ENCODE measurements around the gene KRT6B. TPM values are rescaled to one million over a fixed set of nuclear protein-coding genes. Genes with fewer than 3 reads are reported as not detected.
"Not testable (repeated sequence)": the region's sequence is repeated elsewhere in the genome, so short reads cannot be mapped to it uniquely, and the experiment has no call there.

The KRT6B gene
- total RNA-seq, 2 donors from 2014 or later: not detected

DNA sequence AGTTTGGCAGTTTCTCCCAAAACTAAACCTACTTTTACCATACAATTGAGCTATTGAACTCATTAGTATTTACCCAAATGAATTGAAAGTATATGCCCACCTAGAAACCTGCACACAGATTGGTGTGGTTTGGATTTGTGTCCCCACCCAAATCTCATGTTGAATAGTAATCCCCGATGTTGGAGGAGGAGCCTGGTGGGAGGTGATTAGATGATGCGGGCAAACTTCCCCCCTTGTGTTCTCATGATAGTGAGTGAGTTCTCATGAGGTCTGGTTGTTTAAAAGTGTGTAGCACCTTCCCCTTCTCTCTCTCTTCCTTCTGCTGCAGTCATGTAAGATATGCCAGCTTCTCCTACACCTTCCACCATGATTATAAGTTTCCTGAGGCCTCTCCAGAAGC is 25.7 kb upstream of the KRT6B start:
- DNase-seq (no peak), ATAC-seq (no peak)
- intact Hi-C loops (cut with DNase I, micrococcal nuclease): no loop called here

- intact Hi-C loops (cut with DNase I, micrococcal nuclease): no loop called here
- ATAC-seq (no peak), DNase-seq (no peak)
Measured at GRCh38 chr12:52474212-52474611, 22.3 kb upstream of the KRT6B start.

DNA sequence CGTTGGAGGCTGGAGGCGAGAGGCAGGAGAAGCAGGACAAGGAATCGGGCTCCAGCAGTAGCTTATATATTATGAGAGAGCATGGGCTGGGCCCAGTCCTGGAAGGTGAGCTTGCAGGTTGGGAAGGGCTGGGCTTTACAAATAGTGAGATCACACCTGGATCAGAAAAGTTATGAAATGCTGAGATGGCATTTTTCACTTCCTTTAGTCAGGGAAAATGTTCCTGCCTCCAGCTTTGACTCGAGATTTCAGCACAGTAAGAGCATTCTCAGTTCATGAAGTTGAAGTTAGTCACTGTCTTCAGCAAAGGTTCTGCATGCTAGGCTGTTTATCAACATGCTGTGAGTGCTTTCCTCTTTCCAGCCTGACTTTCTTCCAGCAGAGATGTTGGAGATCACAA is 21.8 kb upstream of the KRT6B start, which contains the start of gene KRT6C:
Gene KRT6C (minus strand): TSS at position 38 of the 400 bp plus-strand sequence. CDS start 68 bp downstream, outside the sequence.
- intact Hi-C loops (cut with DNase I, micrococcal nuclease): no loop called here
- DNase-seq (no peak), ATAC-seq (peak; percentile 72)

DNA sequence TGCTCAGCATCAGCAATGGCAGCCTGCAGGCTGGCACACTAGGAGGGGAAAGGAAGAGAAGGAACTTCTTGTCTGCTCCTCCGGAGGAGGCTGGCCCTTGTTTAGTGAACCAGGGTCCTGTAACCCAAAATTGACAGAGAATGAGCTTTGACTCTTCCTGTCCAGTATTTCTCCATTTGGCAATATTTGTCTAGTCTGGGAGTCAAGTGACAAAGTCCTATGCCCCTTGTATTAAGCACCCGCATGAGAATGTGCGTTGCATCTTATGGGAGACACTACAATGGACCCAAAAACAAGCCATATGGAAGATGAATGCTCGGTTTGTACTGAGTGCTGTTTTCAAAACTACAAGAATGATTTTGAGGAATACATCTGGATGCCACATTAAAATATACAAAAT is 17.9 kb upstream of the KRT6B start:
- no peak for DNase-seq
- intact Hi-C loops (cut with DNase I, micrococcal nuclease): no loop called here
- ATAC-seq: no peak

DNA sequence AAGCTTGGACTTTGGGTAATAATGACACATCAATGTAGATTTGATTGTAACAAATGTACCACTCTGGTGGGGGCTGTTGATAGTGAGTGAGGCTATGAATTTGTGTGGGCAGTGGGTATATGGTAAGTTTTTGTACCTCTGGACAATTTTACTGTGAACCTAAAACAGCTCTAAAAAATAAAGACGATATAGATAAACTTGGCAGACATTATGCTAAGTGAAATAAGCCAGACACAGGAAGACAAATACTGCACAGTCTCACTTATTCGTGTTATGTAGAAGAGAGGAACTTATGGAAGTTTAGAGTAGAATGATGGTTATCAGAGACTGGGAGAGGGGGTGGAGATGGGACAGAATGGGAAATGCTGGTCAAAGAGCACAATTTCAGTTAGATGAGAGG is 13.0 kb upstream of the KRT6B start:
- ATAC-seq: no peak
- intact Hi-C loops (cut with DNase I, micrococcal nuclease): no loop called here
- no peak for DNase-seq

- intact Hi-C loops (cut with DNase I, micrococcal nuclease): no loop called here
- ATAC-seq (no peak), DNase-seq (peak in 1 of 2 donors; percentile 29)
Measured at GRCh38 chr12:52461693-52462092, 9.7 kb upstream of the KRT6B start.

DNA sequence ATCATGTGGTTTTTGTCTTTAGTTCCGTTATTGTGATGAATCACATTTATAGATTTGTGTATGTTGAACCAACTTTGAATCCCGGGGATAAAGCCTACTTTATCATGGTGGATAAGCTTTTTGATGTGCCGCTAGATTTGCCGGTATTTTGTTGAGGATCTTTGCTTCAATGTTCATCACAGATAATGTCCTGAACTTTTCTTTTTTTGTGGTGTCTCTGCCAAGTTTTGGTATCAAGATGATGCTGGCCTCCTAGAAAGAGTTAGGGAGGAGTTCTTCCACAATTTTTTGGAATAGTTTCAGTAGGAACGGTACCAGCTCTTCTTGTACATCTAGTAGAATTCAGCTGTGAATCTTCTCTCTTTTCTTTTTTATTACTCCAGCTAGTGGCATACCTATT is 6.9 kb upstream of the KRT6B start:
- intact Hi-C loops (cut with DNase I, micrococcal nuclease): no loop called here
- no peak for ATAC-seq
- DNase-seq: no peak

DNA sequence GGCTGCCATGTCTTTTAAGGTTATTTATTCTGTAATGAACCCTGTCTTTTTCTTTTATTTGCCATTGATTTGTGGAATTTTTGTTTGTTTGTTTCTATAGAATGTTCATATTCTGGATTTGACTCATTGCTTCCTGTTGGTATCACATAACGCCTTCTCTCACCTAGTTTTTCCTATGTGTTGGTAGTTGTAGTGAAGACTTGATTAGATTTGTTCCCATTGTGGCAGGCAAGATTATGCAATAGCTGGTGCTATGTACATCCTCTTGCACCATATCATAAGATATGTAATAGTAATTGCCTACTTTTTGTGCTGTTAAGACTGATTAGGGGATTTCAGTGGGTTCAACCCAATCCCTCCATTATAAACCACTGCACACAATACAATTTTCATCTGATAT is 3.9 kb upstream of the KRT6B start:
- DNase-seq: no peak
- ATAC-seq: no peak
- intact Hi-C loops (cut with DNase I, micrococcal nuclease): no loop called here

DNA sequence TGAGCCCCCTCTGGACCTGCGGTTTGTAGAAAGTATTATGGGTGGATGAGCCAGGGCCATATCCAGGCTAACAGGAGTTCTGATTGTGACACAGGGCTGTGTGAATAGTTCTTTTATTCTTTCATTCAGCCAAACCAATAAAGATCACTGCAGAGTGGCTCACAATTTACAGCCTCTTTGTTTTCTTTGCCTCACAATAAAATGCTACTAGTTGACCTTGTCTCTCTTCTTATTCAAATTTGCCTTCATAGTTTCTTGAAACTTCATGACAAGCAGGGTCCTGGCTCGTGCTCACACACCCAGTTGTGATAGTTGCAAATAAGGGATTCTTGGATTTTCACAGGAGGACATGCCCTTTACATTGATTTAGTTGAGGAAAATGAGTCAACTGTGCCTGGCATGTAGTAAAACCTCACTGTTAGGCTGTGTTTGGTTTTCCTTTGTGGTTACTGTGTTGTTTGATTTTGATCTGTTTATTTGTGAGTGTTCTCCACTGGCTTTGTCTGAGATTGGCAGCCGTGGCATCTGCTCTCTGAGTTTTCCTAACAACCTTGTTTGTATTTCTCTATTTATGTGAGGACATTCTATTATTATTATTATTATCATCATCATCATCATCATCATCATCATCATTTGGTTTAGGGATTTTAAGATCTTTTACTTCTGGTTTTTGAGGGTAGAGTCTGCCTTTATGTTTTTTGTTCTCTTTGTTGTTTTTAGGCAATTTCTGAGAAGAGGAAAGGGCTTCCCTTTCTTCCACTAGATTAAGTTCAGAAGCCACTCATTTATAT is 2.7 kb upstream of the KRT6B start:
- intact Hi-C loops (cut with DNase I, micrococcal nuclease): no loop called here
- ATAC-seq: peak; percentile 97
- DNase-seq: no peak

- DNase-seq (no peak), ATAC-seq (no peak)
- intact Hi-C loops (cut with DNase I, micrococcal nuclease): no loop called here
Measured at GRCh38 chr12:52448228-52448627, 3.7 kb downstream of the KRT6B start.

DNA sequence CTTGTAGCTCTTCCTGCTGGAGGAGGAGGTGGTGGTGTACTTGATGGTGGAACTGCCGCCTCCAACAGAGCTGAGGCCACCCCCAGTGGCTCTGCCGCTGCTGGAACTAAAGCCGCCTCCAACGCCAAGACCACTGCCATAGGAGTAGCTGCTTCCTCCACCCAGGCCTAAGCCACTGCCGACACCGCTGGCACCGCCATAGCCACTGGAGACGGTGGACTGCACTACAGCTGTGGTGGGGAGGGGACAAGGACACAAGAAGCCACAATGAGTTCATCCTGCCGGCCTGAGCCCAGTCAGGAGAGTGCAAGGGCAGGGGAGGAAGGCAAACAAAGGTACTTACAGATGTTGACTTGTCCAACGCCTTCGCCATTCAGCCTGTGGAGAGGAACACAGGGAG is 4.8 kb downstream of the KRT6B start:
- DNase-seq; ATAC-seq; intact Hi-C loops (cut with DNase I, micrococcal nuclease): not testable (repeated sequence)

DNA sequence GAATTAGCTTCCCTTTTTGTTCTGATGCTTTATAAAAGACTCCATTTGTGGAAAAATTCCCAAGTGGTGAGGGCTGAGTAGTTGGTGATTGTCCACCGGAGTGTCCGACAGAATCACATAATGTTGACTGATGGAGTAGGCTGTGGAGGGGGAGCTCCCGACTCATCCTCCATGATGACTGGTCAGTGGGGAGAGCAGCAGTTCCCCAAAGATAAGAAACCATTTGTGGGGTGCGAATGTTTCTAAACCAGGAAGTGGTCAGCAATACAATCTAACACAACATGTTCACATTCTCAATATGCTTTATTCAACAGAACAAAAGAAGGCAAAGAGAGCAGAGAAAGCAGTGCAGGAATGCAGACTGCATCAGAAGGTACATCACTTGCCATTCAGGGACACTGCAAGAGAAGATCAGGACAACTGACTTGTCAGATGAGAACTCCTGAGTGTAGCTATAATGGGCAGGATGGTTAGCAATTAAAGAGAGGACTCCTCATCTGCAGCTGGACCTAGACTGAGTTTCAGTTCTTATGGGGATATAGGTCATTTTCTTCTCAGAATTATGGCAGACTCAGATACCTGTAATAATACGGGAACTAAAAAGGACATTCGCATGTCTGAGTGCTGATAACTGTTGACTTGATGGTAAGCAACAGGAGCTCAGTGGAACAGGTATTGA is 5.4 kb downstream of the KRT6B start:
- ATAC-seq: no peak
- intact Hi-C loops (cut with DNase I, micrococcal nuclease): no loop called here
- no peak for DNase-seq

GRCh38 chr12:52445876-52446275 is 6.1 kb downstream of the KRT6B start:
- no peak for ATAC-seq
- no peak for DNase-seq
- intact Hi-C loops (cut with DNase I, micrococcal nuclease): no loop called here

GRCh38 chr12:52444647-52445595 is 7.0 kb downstream of the KRT6B start:
- ATAC-seq: no peak
- intact Hi-C loops (cut with DNase I, micrococcal nuclease): no loop called here
- DNase-seq: no peak

GRCh38 chr12:52443966-52444365 is 8.0 kb downstream of the KRT6B start:
- no peak for DNase-seq
- no peak for ATAC-seq
- intact Hi-C loops (cut with DNase I, micrococcal nuclease): no loop called here

- ATAC-seq (no peak), DNase-seq (no peak)
- intact Hi-C loops (cut with DNase I, micrococcal nuclease): no loop called here
Measured at GRCh38 chr12:52442600-52443061, 9.3 kb downstream of the KRT6B start.

GRCh38 chr12:52441320-52441911 is 10.5 kb downstream of the KRT6B start:
- no peak for ATAC-seq
- no peak for DNase-seq
- intact Hi-C loops (cut with DNase I, micrococcal nuclease): no loop called here

GRCh38 chr12:52440821-52441319 is 11.1 kb downstream of the KRT6B start:
- intact Hi-C loops (cut with DNase I, micrococcal nuclease): no loop called here
- no peak for ATAC-seq
- no peak for DNase-seq

DNA sequence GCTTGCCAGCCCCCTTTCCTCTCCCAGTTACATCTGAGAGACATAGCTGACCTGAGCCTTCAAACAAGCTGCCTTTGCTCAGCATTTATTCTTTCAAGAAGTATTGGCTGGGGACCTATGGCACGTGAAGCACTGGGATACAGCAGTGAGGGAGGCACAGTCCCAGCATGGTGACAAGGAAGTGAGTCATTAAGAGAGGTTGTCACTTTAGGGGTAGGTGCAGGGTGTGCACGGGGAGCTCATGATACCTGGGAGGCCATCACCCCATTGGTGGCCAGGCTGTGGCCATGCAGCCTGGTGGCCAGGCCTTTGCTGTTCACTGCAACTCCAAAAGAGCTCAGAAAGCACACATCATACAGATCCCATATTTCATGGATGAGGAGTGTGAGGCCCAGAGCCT is 12.1 kb downstream of the KRT6B start:
- ATAC-seq: no peak
- intact Hi-C loops (cut with DNase I, micrococcal nuclease): no loop called here
- no peak for DNase-seq

Data from left colon (tissue), 2 donors.